ENCODE results near the gene ZNF26. TPM values are rescaled to one million over a fixed set of nuclear protein-coding genes. Genes with fewer than 3 reads are reported as not detected.

ZNF26 gene
- total and polyA plus RNA-seq, 2 of the 8 experiments (the other 6 are each of a cell fraction or from before 2014, with no cell fraction given): 5.8 to 8.4 TPM

- Histone ChIP-seq H2BK12ac (ENCODE audit: low read depth, low read length) (no peak overlapping the region), H3K4ac (replicated peaks; ENCODE audit: insufficient read length, low read depth, low read length) (no peak overlapping the region), H2BK5ac (ENCODE audit: low read depth, low read length) (no peak overlapping the region), H4K5ac (ENCODE audit: insufficient read length, low read depth, low read length) (no peak overlapping the region), H3K4me2 (ENCODE audit: insufficient read depth in 1 of 2, low read depth in 2 of 2, low read length in 2 of 2) (peak overlapping the region; percentile 57 to 73), H4K20me1 (replicated peaks in 1 of 2; ENCODE audit: control insufficient read depth in 1 of 2, insufficient read depth in 2 of 2, low read length in 2 of 2) (no peaks in the 10 kb centered on the region), H3K23me2 (ENCODE audit: low read depth, low read length) (no peaks in the 10 kb centered on the region), H3K56ac (replicated peaks; ENCODE audit: insufficient read length, low read depth, low read length) (no peak overlapping the region), H2BK15ac (ENCODE audit: low read length) (no peak overlapping the region), H3K27ac (ENCODE audit: low read depth, low read length) (0 out of 2 replicates have a peak overlapping the region, but pooled peaks have one; percentile 96), H3K9ac (replicated peaks in 1 of 4; ENCODE audit: extremely low read depth in 1 of 4, low read depth in 3 of 4, low read length in 3 of 4) (no peak overlapping the region), H3K36me3 (ENCODE audit: control insufficient read depth in 2 of 4, insufficient read depth in 4 of 4, low read length in 3 of 4) (peaks cover 10 to 42% (median 26%) of the 10 kb centered on the region in 4 experiments; a peak in 7 of 8 replicates), H3K23ac (ENCODE audit: insufficient read length) (no peak overlapping the region), H3K9me3 (ENCODE audit: insufficient read depth in 2 of 2, low read depth in 1 of 2, low read length in 1 of 2) (peaks cover 45 to 46% of the 10 kb centered on the region in 2 experiments), H4K8ac (ENCODE audit: extremely low read depth, insufficient read depth, low read length) (no peak overlapping the region; the same call in 1 of the 2 replicates), H3K4me3 (ENCODE audit: extremely low read depth in 1 of 4, insufficient read depth in 2 of 4, low read depth in 3 of 4, low read length in 4 of 4) (peak overlapping the region; percentile 73 to 85 (median 78)), H3K27me3 (replicated peaks in 1 of 4; ENCODE audit: control insufficient read depth in 3 of 4, extremely low read depth in 1 of 4, insufficient read depth in 3 of 4, low read length in 3 of 4) (no peaks in the 10 kb centered on the region), H3K4me1 (replicated peaks in 1 of 4; ENCODE audit: control insufficient read depth in 3 of 4, insufficient read depth in 4 of 4, low read length in 3 of 4) (no peaks in the 10 kb centered on the region), H2AFZ (ENCODE audit: low read length) (no peak overlapping the region), H3K79me2 (ENCODE audit: control insufficient read depth in 1 of 2, insufficient read depth in 2 of 2, low read length in 2 of 2) (peaks cover 12 to 53% of the 10 kb centered on the region in 2 experiments), H4K91ac (replicated peaks; ENCODE audit: insufficient read length, low read length) (no peak overlapping the region), H3K14ac (ENCODE audit: insufficient read length) (no peak overlapping the region), H3K18ac (ENCODE audit: extremely low read depth, low read length) (no peak overlapping the region), H3K79me1 (ENCODE audit: low read depth, low read length) (no peaks in the 10 kb centered on the region), H2AK5ac (ENCODE audit: low read depth, low read length) (no peak overlapping the region), H2BK20ac (ENCODE audit: low read length) (no peak overlapping the region), H2BK120ac (replicated peaks; ENCODE audit: low read depth, low read length) (no peak overlapping the region)
- TF ChIP-seq KDM1A (IDR thresholded peaks at IDR 0.05; ENCODE audit: borderline replicate concordance, low read length): peak; percentile 36; the same call in 1 of the 2 replicates
- TF ChIP-seq PHF8 (conservative IDR thresholded peaks at IDR 0.05; ENCODE audit: low read depth, low read length): no peak
- FAIRE-seq: no peak
- CTCF ChIA-PET (ENCODE audit: partially characterized antibody): no interaction called here
- POLR2A ChIA-PET (ENCODE audit: partially characterized antibody): interaction anchor here (0.5 to 4.1 kb wide), 17 partner anchors 10 to 143 kb away, joined by 3 to 24 read pairs (median 6); partner anchors contain the start of genes ZNF10, ZNF140, ZNF26 and ZNF268
- 64% methylated on average over 4 of the region's 4 CpGs; no CpG with 5 or more reads in 1 of the 2 experiments for WGBS, 2 experiments (ENCODE audit: extremely low coverage in 1 of 2, insufficient coverage in 1 of 2, insufficient read length in 1 of 2, insufficient replicate concordance in 2 of 2, low coverage in 1 of 2, low lambda C conversion rate in 2 of 2, missing lambda C conversion rate in 1 of 2)
- DNase-seq (ENCODE audit: low read depth in 1 of 2, low spot score in 2 of 2): no peak
Measured at GRCh38 chr12:133038118-133038709, 52.0 kb downstream of the ZNF26 start.

Measured in H1 (cell line).